Brain microvascular endothelial cell (primary cell): ENCODE measurements around the gene CCDC88C.
A peak's percentile ranks its signal among the peaks of the same experiment; 100 is the strongest.

ENCODE experiments used
- DNase-seq: peaks from one replicate; pipeline ENCODE4 v3.0.0-alpha.2; 2020
- H3K27ac ChIP-seq: fragments of 250-450 bp; sonication (Bioruptor Pico); 2 replicates; pipeline ENCODE4 v1.5.1; 2020; ENCODE audit warnings: mild to moderate bottlenecking, moderate library complexity
- H3K27me3 ChIP-seq: fragments of 250-450 bp; sonication (Bioruptor Pico); replicated peaks from 2 replicates; pipeline ENCODE4 v1.5.1; 2020; ENCODE audit warnings: mild to moderate bottlenecking
- H3K36me3 ChIP-seq: fragments of 250-450 bp; sonication (Bioruptor Pico); replicated peaks from 2 replicates; pipeline ENCODE4 v1.5.1; 2020; ENCODE audit warnings: mild to moderate bottlenecking
- H3K4me3 ChIP-seq: 2 replicates; pipeline ENCODE4 v1.5.1; 2011; ENCODE audit warnings: low read depth, mild to moderate bottlenecking, control low read depth, low read length, moderate library complexity
- in situ Hi-C: cut with HindIII; loops from 2 replicates; pipeline ENCODE4 v1.10.0; 2017; ENCODE audit warnings: low sequenced_read_pairs, low pct_ligation_motif_present
- TF ChIP-seq, protein P1 (sequence below): IDR thresholded peaks from 2 replicates; pipeline ENCODE4 v1.5.1; 2011; ENCODE audit warnings: low read depth, mild to moderate bottlenecking, moderate library complexity, low read length, control low read depth, inconsistent platforms; ENCODE audit errors: missing control alignments

Gene CCDC88C

DNA sequence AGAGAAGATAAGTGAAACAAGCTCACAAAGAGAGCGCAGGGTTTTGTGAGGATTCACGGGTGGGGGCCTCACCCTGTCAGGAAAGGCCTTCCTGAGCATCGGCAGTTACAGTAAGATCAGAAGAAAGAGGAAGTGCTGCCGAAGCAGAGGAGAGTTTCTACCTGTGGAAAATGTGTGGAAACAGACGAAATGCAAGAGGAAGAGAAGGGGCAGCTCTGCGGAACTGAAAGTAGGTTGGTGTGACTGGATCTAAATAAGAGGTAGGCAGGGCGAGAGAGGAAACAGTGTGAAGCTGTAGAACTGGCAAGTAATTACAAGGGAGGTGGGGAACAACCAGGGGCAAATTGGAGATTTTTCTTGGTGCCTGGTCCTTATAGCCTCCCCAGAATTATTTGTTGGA is 175.8 kb downstream of the CCDC88C start:
- Histone ChIP-seq H3K4me3 (no peak overlapping the region), H3K27ac (no peak overlapping the region), H3K27me3 (no peaks in the 10 kb centered on the region), H3K36me3 (no peaks in the 10 kb centered on the region)
- no peak for DNase-seq
- TF ChIP-seq, protein P1, sequence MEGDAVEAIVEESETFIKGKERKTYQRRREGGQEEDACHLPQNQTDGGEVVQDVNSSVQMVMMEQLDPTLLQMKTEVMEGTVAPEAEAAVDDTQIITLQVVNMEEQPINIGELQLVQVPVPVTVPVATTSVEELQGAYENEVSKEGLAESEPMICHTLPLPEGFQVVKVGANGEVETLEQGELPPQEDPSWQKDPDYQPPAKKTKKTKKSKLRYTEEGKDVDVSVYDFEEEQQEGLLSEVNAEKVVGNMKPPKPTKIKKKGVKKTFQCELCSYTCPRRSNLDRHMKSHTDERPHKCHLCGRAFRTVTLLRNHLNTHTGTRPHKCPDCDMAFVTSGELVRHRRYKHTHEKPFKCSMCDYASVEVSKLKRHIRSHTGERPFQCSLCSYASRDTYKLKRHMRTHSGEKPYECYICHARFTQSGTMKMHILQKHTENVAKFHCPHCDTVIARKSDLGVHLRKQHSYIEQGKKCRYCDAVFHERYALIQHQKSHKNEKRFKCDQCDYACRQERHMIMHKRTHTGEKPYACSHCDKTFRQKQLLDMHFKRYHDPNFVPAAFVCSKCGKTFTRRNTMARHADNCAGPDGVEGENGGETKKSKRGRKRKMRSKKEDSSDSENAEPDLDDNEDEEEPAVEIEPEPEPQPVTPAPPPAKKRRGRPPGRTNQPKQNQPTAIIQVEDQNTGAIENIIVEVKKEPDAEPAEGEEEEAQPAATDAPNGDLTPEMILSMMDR = no peak
- in situ Hi-C loops = no loop called here

DNA sequence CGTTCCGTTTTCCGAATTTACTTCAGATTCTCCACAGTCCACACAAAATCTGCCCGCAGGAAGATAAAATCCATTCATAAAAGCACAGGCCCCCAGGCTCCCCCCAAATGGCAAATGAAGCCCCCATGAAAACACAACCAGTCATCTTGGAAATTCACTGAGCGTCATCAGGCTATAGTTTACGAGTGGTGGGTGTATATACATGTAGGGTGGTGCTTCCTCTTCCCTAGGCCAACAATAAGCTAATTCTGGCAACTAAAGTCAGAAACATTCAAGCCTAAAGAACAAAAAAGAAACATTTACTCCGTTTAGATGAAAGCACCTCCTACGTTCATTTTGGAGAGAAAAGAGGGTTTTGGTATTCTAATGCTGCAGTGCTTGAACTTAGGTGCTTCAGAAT is 179.0 kb downstream of the CCDC88C start:
- in situ Hi-C loops = no loop called here

DNA sequence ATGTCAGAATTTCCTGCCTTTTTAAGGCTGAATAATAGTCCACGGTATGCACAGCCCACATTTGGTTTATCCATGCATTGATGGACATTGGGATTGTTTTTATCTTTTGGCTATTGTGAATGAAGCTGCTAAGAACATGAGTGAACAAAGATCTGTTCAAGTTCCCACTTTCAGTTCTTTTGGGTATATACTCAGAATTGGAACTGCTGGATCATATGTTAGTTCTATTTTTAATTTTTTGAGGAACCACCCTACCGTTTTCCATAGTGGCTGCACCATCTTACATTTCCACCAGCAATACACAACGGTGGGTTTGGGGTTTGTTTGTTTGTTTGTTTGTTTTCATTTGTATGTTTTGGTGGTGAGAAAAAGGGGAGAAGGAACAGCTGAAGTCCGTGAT is 179.5 kb downstream of the CCDC88C start:
- H3K36me3 ChIP-seq = no peaks in the 10 kb centered on the region
- in situ Hi-C loops = no loop called here
- no peak for DNase-seq
- no peaks in the 10 kb centered on the region for H3K27me3 ChIP-seq
- TF ChIP-seq, protein P1 = no peak
- no peak overlapping the region for H3K27ac ChIP-seq
- no peak overlapping the region for H3K4me3 ChIP-seq

More for the DNA sequence above, 179.0 kb downstream of the CCDC88C start:
- TF ChIP-seq, protein P1 = no peak
- Histone ChIP-seq H3K4me3 (no peak overlapping the region), H3K36me3 (no peaks in the 10 kb centered on the region), H3K27ac (no peak overlapping the region), H3K27me3 (no peaks in the 10 kb centered on the region)
- DNase-seq = no peak

DNA sequence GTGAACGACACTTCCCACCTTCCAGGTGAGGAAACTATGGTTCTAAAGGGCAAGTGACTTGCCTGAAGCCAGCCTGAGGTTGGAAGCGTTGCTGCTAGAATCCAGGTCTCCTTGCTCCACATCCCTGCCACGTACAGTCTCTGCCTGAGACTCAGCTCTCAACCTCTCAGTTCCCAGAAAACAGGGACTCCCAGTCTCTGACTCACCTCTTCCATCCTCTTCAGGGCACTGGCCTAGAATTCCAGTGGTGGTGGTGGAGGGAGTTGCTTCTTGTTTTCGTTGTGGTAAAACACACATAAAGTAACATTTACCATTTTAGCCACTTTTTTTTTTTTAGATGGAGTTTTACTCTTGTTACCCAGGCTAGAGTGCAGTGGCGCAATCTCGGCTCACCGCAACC is 180.4 kb downstream of the CCDC88C start:
- peak; percentile 75 for DNase-seq
- Histone ChIP-seq H3K27ac (no peak overlapping the region), H3K27me3 (no peaks in the 10 kb centered on the region), H3K4me3 (no peak overlapping the region), H3K36me3 (no peaks in the 10 kb centered on the region)
- in situ Hi-C loops = no loop called here
- TF ChIP-seq, protein P1 = no peak

DNA sequence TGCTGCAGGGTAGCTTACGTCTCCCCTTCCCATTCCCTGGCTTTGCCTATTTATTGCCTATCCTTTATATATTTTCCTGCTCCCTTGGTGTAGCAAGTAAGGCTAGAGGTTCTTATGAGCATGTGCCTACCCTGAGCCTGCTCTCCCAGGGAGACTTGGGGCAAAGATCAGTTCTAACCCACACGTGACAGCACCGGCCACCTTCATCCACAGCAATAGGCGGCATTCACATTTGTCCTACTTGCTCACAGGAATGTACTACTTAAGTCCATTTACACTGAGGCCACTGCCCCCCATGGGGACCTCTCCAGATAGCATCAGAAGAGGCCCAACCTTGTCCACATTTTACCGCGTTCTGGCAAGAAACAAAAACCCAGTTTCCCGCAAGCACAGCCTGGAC is 181.8 kb downstream of the CCDC88C start:
- Histone ChIP-seq H3K36me3 (no peaks in the 10 kb centered on the region), H3K27me3 (no peaks in the 10 kb centered on the region), H3K4me3 (no peak overlapping the region), H3K27ac (no peak overlapping the region)
- no peak for DNase-seq
- TF ChIP-seq, protein P1 = no peak
- in situ Hi-C loops = no loop called here

DNA sequence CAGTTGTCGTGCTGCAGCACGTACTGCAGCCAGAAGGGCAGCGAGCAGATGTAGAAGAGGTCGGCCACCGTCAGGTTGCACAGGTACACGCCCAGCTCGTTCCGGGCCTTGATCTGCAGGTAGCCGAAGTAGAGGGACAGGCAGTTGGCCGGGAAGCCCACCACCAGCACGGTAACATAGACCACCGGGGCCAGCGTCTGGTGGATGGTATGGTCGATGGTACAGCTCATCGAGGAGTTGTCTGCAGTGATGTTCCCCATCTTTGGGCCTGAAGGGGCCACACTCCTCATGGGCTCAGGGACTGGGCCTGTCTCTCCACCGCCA is 182.9 kb downstream of the CCDC88C start:
- in situ Hi-C loops = no loop called here

More for the DNA sequence above, 182.9 kb downstream of the CCDC88C start:
- H3K36me3 ChIP-seq = no peaks in the 10 kb centered on the region
- TF ChIP-seq, protein P1 = no peak
- H3K27me3 ChIP-seq = no peaks in the 10 kb centered on the region
- no peak overlapping the region for H3K4me3 ChIP-seq
- DNase-seq = no peak
- no peak overlapping the region for H3K27ac ChIP-seq
